Measurements from ENCODE around the gene WDR62.

The WDR62 gene

GRCh38 chr19:36115453-36116343 is 61.0 kb downstream of the WDR62 start, which contains the start of gene TBCB:
TSS of gene TBCB (plus strand) at chr19:36115468. CDS start at chr19:36115561, 93 bp downstream.
- peak within 1 kb of the TSS; percentile 92 for H3K4me3 ChIP-seq (ENCODE audit: control insufficient read depth, low read depth, low read length)
- TF ChIP-seq CTCF (conservative IDR thresholded peaks at IDR 0.05; ENCODE audit: control insufficient read depth, insufficient read depth, low read depth, low read length) = no peak
- peak; percentile 31 for DNase-seq (ENCODE audit: low read depth)

GRCh38 chr19:36116344-36116637 is 61.6 kb downstream of the WDR62 start:
- H3K4me3 ChIP-seq (ENCODE audit: control insufficient read depth, low read depth, low read length) = peak overlapping the region; percentile 73
- TF ChIP-seq CTCF (conservative IDR thresholded peaks at IDR 0.05; ENCODE audit: control insufficient read depth, insufficient read depth, low read depth, low read length) = no peak
- no peak for DNase-seq (ENCODE audit: low read depth)

GRCh38 chr19:36120092-36120983 is 65.6 kb downstream of the WDR62 start:
- H3K4me3 ChIP-seq (ENCODE audit: control insufficient read depth, low read depth, low read length) = no peak overlapping the region
- no peak for TF ChIP-seq CTCF (conservative IDR thresholded peaks at IDR 0.05; ENCODE audit: control insufficient read depth, insufficient read depth, low read depth, low read length)
- no peak for DNase-seq (ENCODE audit: low read depth)

- H3K4me3 ChIP-seq (ENCODE audit: control insufficient read depth, low read depth, low read length) = no peak overlapping the region
- TF ChIP-seq CTCF (conservative IDR thresholded peaks at IDR 0.05; ENCODE audit: control insufficient read depth, insufficient read depth, low read depth, low read length) = no peak
- DNase-seq (ENCODE audit: low read depth) = no peak
Measured at GRCh38 chr19:36120984-36121358, 66.3 kb downstream of the WDR62 start.

- no peak overlapping the region for H3K4me3 ChIP-seq (ENCODE audit: control insufficient read depth, low read depth, low read length)
- TF ChIP-seq CTCF (conservative IDR thresholded peaks at IDR 0.05; ENCODE audit: control insufficient read depth, insufficient read depth, low read depth, low read length) = no peak
- DNase-seq (ENCODE audit: low read depth) = no peak
Measured at GRCh38 chr19:36121486-36122124, 66.9 kb downstream of the WDR62 start.

GRCh38 chr19:36125557-36125956 is 70.9 kb downstream of the WDR62 start:
- no peak for TF ChIP-seq CTCF (conservative IDR thresholded peaks at IDR 0.05; ENCODE audit: control insufficient read depth, insufficient read depth, low read depth, low read length)
- no peak overlapping the region for H3K4me3 ChIP-seq (ENCODE audit: control insufficient read depth, low read depth, low read length)
- no peak for DNase-seq (ENCODE audit: low read depth)

Data from fibroblast of mammary gland (primary cell).